Osteoblast (primary cell): ENCODE data around the gene CELSR1. TPM values are rescaled to one million over a fixed set of nuclear protein-coding genes. Genes with fewer than 3 reads are reported as not detected.

ENCODE experiments used
- DNase-seq: peaks from one replicate; pipeline ENCODE4 v3.0.0; 2011; ENCODE audit warnings: low spot score, mixed read lengths; ENCODE audit not compliant: insufficient read length; ENCODE audit errors: missing footprints
- H2AFZ ChIP-seq: 2 replicates; pipeline ENCODE4 v1.6.0; 2011; ENCODE audit warnings: mild to moderate bottlenecking, low read length
- H3K27ac ChIP-seq: 2 replicates; pipeline ENCODE4 v1.5.1; 2011; ENCODE audit warnings: mild to moderate bottlenecking, low read depth, low read length, moderate library complexity
- H3K27me3 ChIP-seq: 2 replicates; pipeline ENCODE4 v1.6.0; 2012; ENCODE audit warnings: mild to moderate bottlenecking, control low read depth, inconsistent platforms, low read length, moderate library complexity; ENCODE audit not compliant: insufficient read depth
- H3K36me3 ChIP-seq: 2 replicates; pipeline ENCODE4 v1.5.1; 2011; ENCODE audit warnings: mild to moderate bottlenecking, low read length, control low read depth, moderate library complexity; ENCODE audit not compliant: insufficient read depth
- H3K4me1 ChIP-seq: 2 replicates; pipeline ENCODE4 v1.5.1; 2011; ENCODE audit warnings: mild to moderate bottlenecking, low read length, control low read depth, moderate library complexity; ENCODE audit not compliant: insufficient read depth
- H3K4me2 ChIP-seq: 2 replicates; pipeline ENCODE4 v1.6.0; 2011; ENCODE audit warnings: mild to moderate bottlenecking, low read length; ENCODE audit not compliant: insufficient read depth
- H3K4me3 ChIP-seq: fragments of 200-600 bp; sonication (generic); 3 replicates; pipeline ENCODE4 v1.5.1; 2012; ENCODE audit warnings: mild to moderate bottlenecking, low read length, inconsistent platforms; ENCODE audit not compliant: insufficient read depth
- H3K79me2 ChIP-seq: 2 replicates; pipeline ENCODE4 v1.6.0; 2012; ENCODE audit warnings: mild to moderate bottlenecking, low read length, control low read depth, inconsistent platforms; ENCODE audit not compliant: insufficient read depth
- H3K9me3 ChIP-seq: 2 replicates; pipeline ENCODE4 v1.5.1; 2011; ENCODE audit warnings: low read depth, low read length, control low read depth
- H4K20me1 ChIP-seq: 2 replicates; pipeline ENCODE4 v1.6.0; 2012; ENCODE audit warnings: mild to moderate bottlenecking, low read length, control low read depth; ENCODE audit not compliant: insufficient read depth
- CTCF ChIP-seq: IDR thresholded peaks from 2 replicates; pipeline ENCODE4 v1.5.1; 2011; ENCODE audit warnings: mild to moderate bottlenecking, low read depth, low read length, moderate library complexity; ENCODE audit errors: extremely low read depth
- total RNA-seq: library from RNA; depleted of rRNA; stranded (reverse); fragments of >200 nt; gene quantifications from 2 replicates; pipeline ENCODE4 v1.2.3, GENCODE V29; 2012

Gene CELSR1
- total RNA-seq, 1 donor, result 3.6 TPM

- Histone ChIP-seq H3K27ac (no peak overlapping the region), H3K4me2 (no peak overlapping the region), H3K4me1 (peaks cover 4% of the 10 kb centered on the region), H3K79me2 (no peaks in the 10 kb centered on the region), H3K9me3 (no peaks in the 10 kb centered on the region), H4K20me1 (no peaks in the 10 kb centered on the region), H3K4me3 (no peak overlapping the region), H3K36me3 (no peaks in the 10 kb centered on the region), H3K27me3 (peaks cover 7% of the 10 kb centered on the region), H2AFZ (no peak overlapping the region)
- no peak for TF ChIP-seq CTCF
- no peak for DNase-seq
Observed at GRCh38 chr22:46464701-46465344, 72.6 kb downstream of the CELSR1 start.

GRCh38 chr22:46464296-46464695 is 73.1 kb downstream of the CELSR1 start:
- no peak for TF ChIP-seq CTCF
- no peak overlapping the region for H3K4me2 ChIP-seq
- H3K36me3 ChIP-seq, result no peaks in the 10 kb centered on the region
- H3K27me3 ChIP-seq, result peaks cover 7% of the 10 kb centered on the region
- no peaks in the 10 kb centered on the region for H3K9me3 ChIP-seq
- no peak overlapping the region for H2AFZ ChIP-seq
- H3K79me2 ChIP-seq, result no peaks in the 10 kb centered on the region
- H3K4me1 ChIP-seq, result peaks cover 4% of the 10 kb centered on the region
- no peak overlapping the region for H3K27ac ChIP-seq
- H3K4me3 ChIP-seq, result no peak overlapping the region
- no peak for DNase-seq
- H4K20me1 ChIP-seq, result no peaks in the 10 kb centered on the region

- Histone ChIP-seq H3K4me3 (no peak overlapping the region), H4K20me1 (no peaks in the 10 kb centered on the region), H3K36me3 (no peaks in the 10 kb centered on the region), H3K4me1 (peaks cover 4% of the 10 kb centered on the region), H3K79me2 (no peaks in the 10 kb centered on the region), H3K27me3 (peaks cover 7% of the 10 kb centered on the region), H3K4me2 (no peak overlapping the region), H2AFZ (no peak overlapping the region), H3K27ac (no peak overlapping the region), H3K9me3 (no peaks in the 10 kb centered on the region)
- DNase-seq, result no peak
- TF ChIP-seq CTCF, result no peak
Observed at GRCh38 chr22:46463435-46464227, 73.8 kb downstream of the CELSR1 start.

GRCh38 chr22:46462726-46463371 is 74.6 kb downstream of the CELSR1 start:
- no peak overlapping the region for H3K4me2 ChIP-seq
- no peaks in the 10 kb centered on the region for H4K20me1 ChIP-seq
- H3K79me2 ChIP-seq, result no peaks in the 10 kb centered on the region

More at GRCh38 chr22:46462726-46463371, 74.6 kb downstream of the CELSR1 start:
- Histone ChIP-seq H3K27ac (no peak overlapping the region), H3K9me3 (no peaks in the 10 kb centered on the region), H3K4me1 (peaks cover 4% of the 10 kb centered on the region), H3K27me3 (peaks cover 7% of the 10 kb centered on the region), H3K4me3 (no peak overlapping the region), H2AFZ (no peak overlapping the region), H3K36me3 (no peaks in the 10 kb centered on the region)
- no peak for TF ChIP-seq CTCF
- DNase-seq, result peak; percentile 98
